HEK293 (cell line): ENCODE results near the gene SCNN1A.

Experiments used
- GLI2 ChIP-seq: fragments of 450-650 bp; formaldehyde crosslinking; IDR thresholded peaks from 2 replicates; pipeline ENCODE4; 2017; ENCODE audit warnings: missing biosample characterization, missing genetic modification characterization, low read depth, borderline replicate concordance
- OVOL3 ChIP-seq: fragments of 450-650 bp; formaldehyde crosslinking; IDR thresholded peaks from 2 replicates; pipeline ENCODE4 v1.5.1; 2016; ENCODE audit warnings: missing biosample characterization, missing genetic modification characterization
- RBAK ChIP-seq: fragments of 450-650 bp; formaldehyde crosslinking; IDR thresholded peaks from 2 replicates; pipeline ENCODE4 v1.5.1; 2016; ENCODE audit warnings: missing biosample characterization, missing genetic modification characterization
- ZBTB8A ChIP-seq: fragments of 450-650 bp; formaldehyde crosslinking; IDR thresholded peaks from 2 replicates; pipeline ENCODE4 v1.5.1; 2016; ENCODE audit warnings: missing biosample characterization, missing genetic modification characterization
- ZNF155 ChIP-seq: fragments of 450-650 bp; formaldehyde crosslinking; IDR thresholded peaks from 2 replicates; pipeline ENCODE4 v1.5.1; 2016; ENCODE audit warnings: missing biosample characterization, missing genetic modification characterization
- ZNF560 ChIP-seq: fragments of 450-650 bp; formaldehyde crosslinking; IDR thresholded peaks from 2 replicates; pipeline ENCODE4 v1.5.1; 2017; ENCODE audit warnings: missing biosample characterization, missing genetic modification characterization, borderline replicate concordance
- ZNF76 ChIP-seq: fragments of 450-650 bp; formaldehyde crosslinking; IDR thresholded peaks from 2 replicates; pipeline ENCODE4; 2016; ENCODE audit warnings: low read depth, missing biosample characterization, missing genetic modification characterization, borderline replicate concordance
- ZNF776 ChIP-seq: fragments of 450-650 bp; formaldehyde crosslinking; IDR thresholded peaks from 2 replicates; pipeline ENCODE4 v1.5.0; 2017; ENCODE audit warnings: missing biosample characterization, missing genetic modification characterization, borderline replicate concordance
- ZNF785 ChIP-seq: fragments of 450-650 bp; formaldehyde crosslinking; IDR thresholded peaks from 2 replicates; pipeline ENCODE4 v1.5.1; 2016; ENCODE audit warnings: missing biosample characterization, missing genetic modification characterization
- TF ChIP-seq, protein P1 (sequence below): fragments of 450-650 bp; formaldehyde crosslinking; IDR thresholded peaks from 2 replicates; pipeline ENCODE4 v1.5.1; 2016; ENCODE audit warnings: missing biosample characterization, missing genetic modification characterization
- TF ChIP-seq, protein P2 (sequence below): fragments of 450-650 bp; formaldehyde crosslinking; IDR thresholded peaks from 2 replicates; pipeline ENCODE4 v1.5.1; 2016; ENCODE audit warnings: missing biosample characterization, missing genetic modification characterization
- TF ChIP-seq, protein P3 (sequence below): fragments of 450-650 bp; formaldehyde crosslinking; IDR thresholded peaks from 2 replicates; pipeline ENCODE4 v1.5.1; 2016; ENCODE audit warnings: missing biosample characterization, missing genetic modification characterization
- TF ChIP-seq, protein P4 (sequence below): IDR thresholded peaks from 2 replicates; pipeline ENCODE4 v1.6.1; 2011; ENCODE audit warnings: mild to moderate bottlenecking, low read depth, low read length, borderline replicate concordance
- TF ChIP-seq, protein P5 (sequence below): fragments of 450-650 bp; formaldehyde crosslinking; IDR thresholded peaks from 2 replicates; pipeline ENCODE4 v1.5.1; 2016; ENCODE audit warnings: missing biosample characterization, missing genetic modification characterization, low read depth

DNA sequence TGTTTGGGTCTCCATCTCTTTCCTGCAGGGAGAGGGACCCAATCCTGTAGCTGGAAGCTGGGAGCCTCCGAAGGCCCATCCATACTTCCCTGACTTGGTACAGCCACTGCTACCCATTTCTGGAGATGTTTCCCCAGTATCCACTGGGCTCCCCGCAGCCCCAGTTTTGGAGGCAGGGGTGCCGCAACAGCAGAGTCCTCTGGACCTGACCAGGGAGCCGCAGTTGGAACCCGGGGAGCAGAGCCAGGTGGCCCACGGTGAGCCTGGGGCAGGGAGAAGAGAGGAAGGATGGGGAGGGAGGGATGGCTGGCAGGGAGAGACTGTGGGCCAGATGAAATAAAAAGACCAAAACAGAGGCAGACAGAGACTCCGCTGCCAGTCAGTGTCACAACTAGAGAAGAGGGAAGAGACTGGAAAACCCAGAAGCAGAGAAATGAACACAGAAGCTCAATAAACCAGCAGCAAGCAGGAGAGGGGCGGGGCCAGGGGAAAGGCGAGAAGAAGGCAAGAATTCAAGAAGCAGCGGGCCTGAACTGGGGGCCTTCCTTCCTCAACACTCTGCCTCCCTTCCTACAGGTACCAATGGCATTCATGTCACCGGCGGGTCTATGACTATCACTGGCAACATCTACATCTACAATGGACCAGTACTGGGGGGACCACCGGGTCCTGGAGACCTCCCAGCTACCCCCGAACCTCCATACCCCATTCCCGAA lies 14.9 kb upstream of the SCNN1A start:
- TF ChIP-seq, protein P1, sequence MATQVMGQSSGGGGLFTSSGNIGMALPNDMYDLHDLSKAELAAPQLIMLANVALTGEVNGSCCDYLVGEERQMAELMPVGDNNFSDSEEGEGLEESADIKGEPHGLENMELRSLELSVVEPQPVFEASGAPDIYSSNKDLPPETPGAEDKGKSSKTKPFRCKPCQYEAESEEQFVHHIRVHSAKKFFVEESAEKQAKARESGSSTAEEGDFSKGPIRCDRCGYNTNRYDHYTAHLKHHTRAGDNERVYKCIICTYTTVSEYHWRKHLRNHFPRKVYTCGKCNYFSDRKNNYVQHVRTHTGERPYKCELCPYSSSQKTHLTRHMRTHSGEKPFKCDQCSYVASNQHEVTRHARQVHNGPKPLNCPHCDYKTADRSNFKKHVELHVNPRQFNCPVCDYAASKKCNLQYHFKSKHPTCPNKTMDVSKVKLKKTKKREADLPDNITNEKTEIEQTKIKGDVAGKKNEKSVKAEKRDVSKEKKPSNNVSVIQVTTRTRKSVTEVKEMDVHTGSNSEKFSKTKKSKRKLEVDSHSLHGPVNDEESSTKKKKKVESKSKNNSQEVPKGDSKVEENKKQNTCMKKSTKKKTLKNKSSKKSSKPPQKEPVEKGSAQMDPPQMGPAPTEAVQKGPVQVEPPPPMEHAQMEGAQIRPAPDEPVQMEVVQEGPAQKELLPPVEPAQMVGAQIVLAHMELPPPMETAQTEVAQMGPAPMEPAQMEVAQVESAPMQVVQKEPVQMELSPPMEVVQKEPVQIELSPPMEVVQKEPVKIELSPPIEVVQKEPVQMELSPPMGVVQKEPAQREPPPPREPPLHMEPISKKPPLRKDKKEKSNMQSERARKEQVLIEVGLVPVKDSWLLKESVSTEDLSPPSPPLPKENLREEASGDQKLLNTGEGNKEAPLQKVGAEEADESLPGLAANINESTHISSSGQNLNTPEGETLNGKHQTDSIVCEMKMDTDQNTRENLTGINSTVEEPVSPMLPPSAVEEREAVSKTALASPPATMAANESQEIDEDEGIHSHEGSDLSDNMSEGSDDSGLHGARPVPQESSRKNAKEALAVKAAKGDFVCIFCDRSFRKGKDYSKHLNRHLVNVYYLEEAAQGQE (tag by site-specific recombination), result no peak
- TF ChIP-seq, protein P2, sequence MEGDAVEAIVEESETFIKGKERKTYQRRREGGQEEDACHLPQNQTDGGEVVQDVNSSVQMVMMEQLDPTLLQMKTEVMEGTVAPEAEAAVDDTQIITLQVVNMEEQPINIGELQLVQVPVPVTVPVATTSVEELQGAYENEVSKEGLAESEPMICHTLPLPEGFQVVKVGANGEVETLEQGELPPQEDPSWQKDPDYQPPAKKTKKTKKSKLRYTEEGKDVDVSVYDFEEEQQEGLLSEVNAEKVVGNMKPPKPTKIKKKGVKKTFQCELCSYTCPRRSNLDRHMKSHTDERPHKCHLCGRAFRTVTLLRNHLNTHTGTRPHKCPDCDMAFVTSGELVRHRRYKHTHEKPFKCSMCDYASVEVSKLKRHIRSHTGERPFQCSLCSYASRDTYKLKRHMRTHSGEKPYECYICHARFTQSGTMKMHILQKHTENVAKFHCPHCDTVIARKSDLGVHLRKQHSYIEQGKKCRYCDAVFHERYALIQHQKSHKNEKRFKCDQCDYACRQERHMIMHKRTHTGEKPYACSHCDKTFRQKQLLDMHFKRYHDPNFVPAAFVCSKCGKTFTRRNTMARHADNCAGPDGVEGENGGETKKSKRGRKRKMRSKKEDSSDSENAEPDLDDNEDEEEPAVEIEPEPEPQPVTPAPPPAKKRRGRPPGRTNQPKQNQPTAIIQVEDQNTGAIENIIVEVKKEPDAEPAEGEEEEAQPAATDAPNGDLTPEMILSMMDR (tag by site-specific recombination), result no peak
- TF ChIP-seq RBAK (tag by site-specific recombination) (no peak), ZBTB8A (tag by site-specific recombination) (no peak), ZNF560 (tag by site-specific recombination) (no peak), GLI2 (tag by site-specific recombination) (no peak), ZNF785 (tag by site-specific recombination) (no peak), ZNF76 (no peak), OVOL3 (no peak), ZNF776 (tag by site-specific recombination) (no peak), ZNF155 (tag by site-specific recombination) (no peak)
- TF ChIP-seq, protein P3, sequence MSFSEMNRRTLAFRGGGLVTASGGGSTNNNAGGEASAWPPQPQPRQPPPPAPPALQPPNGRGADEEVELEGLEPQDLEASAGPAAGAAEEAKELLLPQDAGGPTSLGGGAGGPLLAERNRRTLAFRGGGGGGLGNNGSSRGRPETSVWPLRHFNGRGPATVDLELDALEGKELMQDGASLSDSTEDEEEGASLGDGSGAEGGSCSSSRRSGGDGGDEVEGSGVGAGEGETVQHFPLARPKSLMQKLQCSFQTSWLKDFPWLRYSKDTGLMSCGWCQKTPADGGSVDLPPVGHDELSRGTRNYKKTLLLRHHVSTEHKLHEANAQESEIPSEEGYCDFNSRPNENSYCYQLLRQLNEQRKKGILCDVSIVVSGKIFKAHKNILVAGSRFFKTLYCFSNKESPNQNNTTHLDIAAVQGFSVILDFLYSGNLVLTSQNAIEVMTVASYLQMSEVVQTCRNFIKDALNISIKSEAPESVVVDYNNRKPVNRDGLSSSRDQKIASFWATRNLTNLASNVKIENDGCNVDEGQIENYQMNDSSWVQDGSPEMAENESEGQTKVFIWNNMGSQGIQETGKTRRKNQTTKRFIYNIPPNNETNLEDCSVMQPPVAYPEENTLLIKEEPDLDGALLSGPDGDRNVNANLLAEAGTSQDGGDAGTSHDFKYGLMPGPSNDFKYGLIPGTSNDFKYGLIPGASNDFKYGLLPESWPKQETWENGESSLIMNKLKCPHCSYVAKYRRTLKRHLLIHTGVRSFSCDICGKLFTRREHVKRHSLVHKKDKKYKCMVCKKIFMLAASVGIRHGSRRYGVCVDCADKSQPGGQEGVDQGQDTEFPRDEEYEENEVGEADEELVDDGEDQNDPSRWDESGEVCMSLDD (tag by site-specific recombination), result no peak
- TF ChIP-seq, protein P4, sequence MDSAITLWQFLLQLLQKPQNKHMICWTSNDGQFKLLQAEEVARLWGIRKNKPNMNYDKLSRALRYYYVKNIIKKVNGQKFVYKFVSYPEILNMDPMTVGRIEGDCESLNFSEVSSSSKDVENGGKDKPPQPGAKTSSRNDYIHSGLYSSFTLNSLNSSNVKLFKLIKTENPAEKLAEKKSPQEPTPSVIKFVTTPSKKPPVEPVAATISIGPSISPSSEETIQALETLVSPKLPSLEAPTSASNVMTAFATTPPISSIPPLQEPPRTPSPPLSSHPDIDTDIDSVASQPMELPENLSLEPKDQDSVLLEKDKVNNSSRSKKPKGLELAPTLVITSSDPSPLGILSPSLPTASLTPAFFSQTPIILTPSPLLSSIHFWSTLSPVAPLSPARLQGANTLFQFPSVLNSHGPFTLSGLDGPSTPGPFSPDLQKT, result no peak
- TF ChIP-seq, protein P5, sequence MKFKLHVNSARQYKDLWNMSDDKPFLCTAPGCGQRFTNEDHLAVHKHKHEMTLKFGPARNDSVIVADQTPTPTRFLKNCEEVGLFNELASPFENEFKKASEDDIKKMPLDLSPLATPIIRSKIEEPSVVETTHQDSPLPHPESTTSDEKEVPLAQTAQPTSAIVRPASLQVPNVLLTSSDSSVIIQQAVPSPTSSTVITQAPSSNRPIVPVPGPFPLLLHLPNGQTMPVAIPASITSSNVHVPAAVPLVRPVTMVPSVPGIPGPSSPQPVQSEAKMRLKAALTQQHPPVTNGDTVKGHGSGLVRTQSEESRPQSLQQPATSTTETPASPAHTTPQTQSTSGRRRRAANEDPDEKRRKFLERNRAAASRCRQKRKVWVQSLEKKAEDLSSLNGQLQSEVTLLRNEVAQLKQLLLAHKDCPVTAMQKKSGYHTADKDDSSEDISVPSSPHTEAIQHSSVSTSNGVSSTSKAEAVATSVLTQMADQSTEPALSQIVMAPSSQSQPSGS (tag by site-specific recombination), result no peak
